ENCODE measurements around the gene SHISA5. TPM values are rescaled to one million over a fixed set of nuclear protein-coding genes. Genes with fewer than 3 reads are reported as not detected.

SHISA5 gene
- total and polyA plus RNA-seq, 10 of the 15 experiments (the other 5 are each of a cell fraction or from before 2014, with no cell fraction given): 17.1 to 148 (median 67.3) TPM

DNA sequence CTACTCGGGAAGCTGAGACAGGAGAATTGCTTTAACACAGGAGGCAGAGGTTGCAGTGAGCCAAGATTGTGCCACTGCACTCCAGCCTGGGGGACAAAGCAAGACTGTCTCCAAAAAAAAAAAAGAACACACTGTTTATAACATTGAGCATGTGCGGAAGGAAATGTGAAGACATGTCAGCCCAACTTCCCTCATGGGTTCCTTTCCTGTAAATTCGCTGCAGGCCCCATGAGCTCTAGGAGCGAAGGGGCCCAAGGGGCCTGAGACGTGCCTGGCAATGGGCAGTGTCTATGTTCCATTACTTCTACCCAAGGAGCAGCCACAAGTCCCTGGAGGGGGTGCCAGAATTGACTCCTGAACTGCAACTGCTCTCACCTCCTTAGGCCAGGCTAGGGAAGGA, 49.4 kb upstream of the SHISA5 start:
- ChIA-PET RAD21 (ENCODE audit: unreplicated experiment) (interaction anchor here (0.9 to 2.9 kb wide), 3 partner anchors 80 to 117 kb away, joined by 3 to 10 read pairs (median 9); partner anchors contain the start of gene SLC26A6), CTCF (interaction anchor here (1.0 to 16.3 kb wide), 6 partner anchors 8 to 322 kb away, joined by 3 to 239 read pairs (median 6); partner anchors contain the start of genes CCDC51 and TMA7), SMC1A (ENCODE audit: uncharacterized antibody, unreplicated experiment) (interaction anchor here (0.6 to 1.6 kb wide), 8 partner anchors 11 to 1024 kb away, joined by 3 to 6 read pairs (median 4); partner anchors contain the start of gene UCN2), POLR2A (interaction anchor here (1.0 to 2.2 kb wide), 4 partner anchors 44 to 113 kb away, joined by 3 to 8 read pairs (median 4); partner anchors contain the start of genes CCDC51 and TMA7)
- Histone ChIP-seq H4K20me1 (ENCODE audit: control insufficient read depth, insufficient read depth) (peaks cover 2% of the 10 kb centered on the region; the same call in 1 of the 2 replicates), H2AFZ (ENCODE audit: control insufficient read depth, low read depth, low read length) (no peak overlapping the region), H3K4me3 (peak overlapping the region; percentile 91), H3K9me3 (replicated peaks; ENCODE audit: control insufficient read depth, insufficient read depth, low read length) (no peaks in the 10 kb centered on the region), H3K27ac (ENCODE audit: control insufficient read depth, insufficient read depth) (no peak overlapping the region), H3K9ac (ENCODE audit: control insufficient read depth, insufficient read depth, low read length) (no peak overlapping the region), H3K4me2 (ENCODE audit: control insufficient read depth, insufficient read depth) (peak overlapping the region; percentile 49), H3K4me1 (ENCODE audit: control insufficient read depth, insufficient read depth, low read length) (peaks cover 20% of the 10 kb centered on the region), H3K27me3 (replicated peaks in 1 of 2; ENCODE audit: control insufficient read depth in 2 of 2, insufficient read depth in 2 of 2, low read length in 1 of 2) (no peaks in the 10 kb centered on the region), H3K79me2 (ENCODE audit: control insufficient read depth, insufficient read depth, low read length) (peaks cover 53% of the 10 kb centered on the region), H3K36me3 (ENCODE audit: control insufficient read depth in 2 of 2, insufficient read depth in 2 of 2, low read length in 1 of 2) (peaks cover 0 to 23% of the 10 kb centered on the region in 2 experiments; a peak in 3 of 4 replicates)
- WGBS (ENCODE audit: insufficient coverage, insufficient replicate concordance, low lambda C conversion rate, missing lambda C conversion rate): 51% methylated on average over 5 of the region's 5 CpGs
- no TSS peak for BruUV-seq (replicated peaks)
- intact Hi-C loops (cut with micrococcal nuclease; ENCODE audit: unreplicated experiment) (no loop called here), in situ Hi-C loops (cut with MboI) (no loop called here)
- FAIRE-seq (no peak), ATAC-seq (no peak), DNase-seq (ENCODE audit: low read depth, low spot score) (no peak)
- TF ChIP-seq ETV6 (conservative IDR thresholded peaks at IDR 0.05 in 1 of 2, IDR thresholded peaks at IDR 0.05 in 1 of 2; ENCODE audit: borderline replicate concordance in 1 of 2, low read depth in 1 of 2) (no peak), WRNIP1 (IDR thresholded peaks at IDR 0.05; ENCODE audit: borderline replicate concordance, low read depth, low read length) (peak; percentile 41; the same call in 1 of the 2 replicates)

DNA sequence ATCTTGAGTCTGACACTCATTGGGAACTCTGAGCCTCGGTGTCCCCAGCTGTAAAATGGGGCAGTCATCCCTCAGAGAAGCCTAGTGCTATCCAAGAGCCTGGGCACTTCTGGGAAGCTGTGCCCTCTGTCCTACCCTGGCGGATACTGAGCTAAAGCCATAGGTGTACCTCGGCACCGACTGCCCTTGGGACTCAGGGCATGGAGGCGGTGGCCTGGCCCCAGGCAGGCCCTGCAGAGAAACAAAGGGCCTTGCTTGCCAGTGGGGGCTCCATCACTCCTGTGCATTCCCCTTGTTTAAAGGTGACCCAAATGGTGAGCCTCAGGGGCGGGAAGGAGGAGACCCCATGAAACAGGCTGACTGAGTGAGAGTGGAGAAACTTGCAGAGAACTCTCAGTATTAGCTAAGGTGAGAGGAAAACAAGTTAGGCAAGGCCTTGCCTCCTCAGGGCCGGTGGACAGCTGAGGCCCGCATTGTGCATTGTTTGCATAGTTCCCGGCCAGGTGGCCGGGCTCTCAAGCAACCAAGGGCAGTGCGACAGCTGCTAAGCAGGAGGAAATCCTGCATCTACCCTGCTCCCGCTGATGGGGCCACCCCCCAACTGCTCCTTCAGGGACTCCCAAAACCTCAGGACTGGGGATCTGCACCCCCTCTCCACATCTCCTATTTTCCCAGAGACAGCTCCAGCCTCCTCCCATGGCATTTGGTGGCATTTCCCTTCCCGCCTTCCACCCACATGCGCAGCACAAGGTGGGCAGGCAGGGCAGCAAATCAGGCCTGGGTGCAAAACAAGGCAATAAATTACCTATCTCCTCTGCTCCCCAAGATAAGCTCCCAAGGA, 48.4 kb upstream of the SHISA5 start:
- Histone ChIP-seq H3K4me3 (no peak overlapping the region), H3K36me3 (ENCODE audit: control insufficient read depth in 2 of 2, insufficient read depth in 2 of 2, low read length in 1 of 2) (peaks cover 0 to 30% of the 10 kb centered on the region in 2 experiments; a peak in 3 of 4 replicates), H3K9me3 (replicated peaks; ENCODE audit: control insufficient read depth, insufficient read depth, low read length) (no peaks in the 10 kb centered on the region), H3K4me1 (ENCODE audit: control insufficient read depth, insufficient read depth, low read length) (peaks cover 11% of the 10 kb centered on the region), H2AFZ (ENCODE audit: control insufficient read depth, low read depth, low read length) (no peak overlapping the region), H4K20me1 (ENCODE audit: control insufficient read depth, insufficient read depth) (peaks cover 2% of the 10 kb centered on the region; the same call in 1 of the 2 replicates), H3K79me2 (ENCODE audit: control insufficient read depth, insufficient read depth, low read length) (peaks cover 53% of the 10 kb centered on the region), H3K27me3 (replicated peaks in 1 of 2; ENCODE audit: control insufficient read depth in 2 of 2, insufficient read depth in 2 of 2, low read length in 1 of 2) (no peaks in the 10 kb centered on the region), H3K9ac (ENCODE audit: control insufficient read depth, insufficient read depth, low read length) (no peak overlapping the region), H3K4me2 (ENCODE audit: control insufficient read depth, insufficient read depth) (peak overlapping the region; percentile 55), H3K27ac (ENCODE audit: control insufficient read depth, insufficient read depth) (no peak overlapping the region)
- DNase-seq (ENCODE audit: low read depth, low spot score) (no peak), FAIRE-seq (no peak), ATAC-seq (no peak)
- ChIA-PET POLR2A (interaction anchor here (0.6 to 2.2 kb wide), 7 partner anchors 13 to 506 kb away, joined by 3 to 8 read pairs (median 4); partner anchors contain the start of genes CCDC51 and TMA7), SMC1A (ENCODE audit: uncharacterized antibody, unreplicated experiment) (interaction anchor here (0.7 to 1.6 kb wide), 6 partner anchors 79 to 116 kb away, joined by 3 to 6 read pairs (median 3); partner anchors contain the start of genes ATRIP and SLC26A6), CTCF (interaction anchor here (1.0 to 16.3 kb wide), 8 partner anchors 7 to 321 kb away, joined by 3 to 239 read pairs (median 4); partner anchors contain the start of genes CCDC51 and TMA7), RAD21 (ENCODE audit: unreplicated experiment) (interaction anchor here (0.9 to 2.9 kb wide), 2 partner anchors 79 to 83 kb away, joined by 3 to 9 read pairs; partner anchors contain the start of gene SLC26A6)
- BruUV-seq (replicated peaks): no TSS peak
- in situ Hi-C loops (cut with MboI) (no loop called here), intact Hi-C loops (cut with micrococcal nuclease; ENCODE audit: unreplicated experiment) (no loop called here)
- WGBS (ENCODE audit: insufficient coverage, insufficient replicate concordance, low lambda C conversion rate, missing lambda C conversion rate): 80% methylated on average over 14 of the region's 14 CpGs
- TF ChIP-seq SIX5 (IDR thresholded peaks at IDR 0.05; ENCODE audit: low read depth, low read length, severe bottlenecking): no peak
- no peak for TF ChIP-seq KAT2A (conservative IDR thresholded peaks at IDR 0.05; ENCODE audit: control insufficient read depth, low read depth, low read length)
- no peak for TF ChIP-seq NRF1 (conservative IDR thresholded peaks at IDR 0.05; ENCODE audit: low read depth, low read length)
- TF ChIP-seq, protein P1, sequence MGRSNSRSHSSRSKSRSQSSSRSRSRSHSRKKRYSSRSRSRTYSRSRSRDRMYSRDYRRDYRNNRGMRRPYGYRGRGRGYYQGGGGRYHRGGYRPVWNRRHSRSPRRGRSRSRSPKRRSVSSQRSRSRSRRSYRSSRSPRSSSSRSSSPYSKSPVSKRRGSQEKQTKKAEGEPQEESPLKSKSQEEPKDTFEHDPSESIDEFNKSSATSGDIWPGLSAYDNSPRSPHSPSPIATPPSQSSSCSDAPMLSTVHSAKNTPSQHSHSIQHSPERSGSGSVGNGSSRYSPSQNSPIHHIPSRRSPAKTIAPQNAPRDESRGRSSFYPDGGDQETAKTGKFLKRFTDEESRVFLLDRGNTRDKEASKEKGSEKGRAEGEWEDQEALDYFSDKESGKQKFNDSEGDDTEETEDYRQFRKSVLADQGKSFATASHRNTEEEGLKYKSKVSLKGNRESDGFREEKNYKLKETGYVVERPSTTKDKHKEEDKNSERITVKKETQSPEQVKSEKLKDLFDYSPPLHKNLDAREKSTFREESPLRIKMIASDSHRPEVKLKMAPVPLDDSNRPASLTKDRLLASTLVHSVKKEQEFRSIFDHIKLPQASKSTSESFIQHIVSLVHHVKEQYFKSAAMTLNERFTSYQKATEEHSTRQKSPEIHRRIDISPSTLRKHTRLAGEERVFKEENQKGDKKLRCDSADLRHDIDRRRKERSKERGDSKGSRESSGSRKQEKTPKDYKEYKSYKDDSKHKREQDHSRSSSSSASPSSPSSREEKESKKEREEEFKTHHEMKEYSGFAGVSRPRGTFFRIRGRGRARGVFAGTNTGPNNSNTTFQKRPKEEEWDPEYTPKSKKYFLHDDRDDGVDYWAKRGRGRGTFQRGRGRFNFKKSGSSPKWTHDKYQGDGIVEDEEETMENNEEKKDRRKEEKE (IDR thresholded peaks at IDR 0.05): no peak
- no peak for TF ChIP-seq GABPA (IDR thresholded peaks at IDR 0.05; ENCODE audit: low read depth)
- TF ChIP-seq CREB1 (IDR thresholded peaks at IDR 0.05; ENCODE audit: low read depth): no peak
- TF ChIP-seq SPI1 (IDR thresholded peaks at IDR 0.05; ENCODE audit: borderline replicate concordance, insufficient read depth, low read depth, low read length): no peak
- TF ChIP-seq TCF7 (IDR thresholded peaks at IDR 0.05; ENCODE audit: borderline replicate concordance): no peak
- TF ChIP-seq BMI1 (IDR thresholded peaks at IDR 0.05; ENCODE audit: borderline replicate concordance): no peak
- TF ChIP-seq ZSCAN29 (IDR thresholded peaks at IDR 0.05): no peak
